Measurements from ENCODE around the gene JADE3.

Gene JADE3

DNA sequence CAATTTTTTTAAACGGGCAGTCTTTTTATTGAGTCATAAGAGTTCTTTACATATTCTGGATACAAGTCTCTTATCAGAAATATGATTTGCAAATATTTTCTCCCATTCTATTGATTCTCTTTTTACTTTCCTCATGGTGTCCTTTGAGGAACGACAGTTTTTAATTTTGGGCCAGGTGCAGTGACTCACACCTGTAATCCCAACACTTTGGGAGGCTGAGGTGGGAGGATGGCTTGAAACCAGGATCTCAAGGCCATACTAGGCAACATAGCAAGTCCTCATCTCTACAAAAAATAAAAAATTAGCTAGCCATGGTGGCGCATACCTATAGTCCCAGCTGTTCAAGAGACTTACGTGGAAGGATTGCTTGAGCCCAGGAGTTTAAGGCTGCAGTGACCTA, 99.9 kb downstream of the JADE3 start:
- Histone ChIP-seq H3K4me2 (ENCODE audit: insufficient read depth, low read length) (no peak overlapping the region), H2AFZ (ENCODE audit: low read depth, low read length) (no peak overlapping the region), H3K79me2 (ENCODE audit: insufficient read depth, low read length) (no peaks in the 10 kb centered on the region), H3K27ac (ENCODE audit: low read length) (no peak overlapping the region), H3K9me3 (ENCODE audit: insufficient read depth, low read length, severe bottlenecking) (no peaks in the 10 kb centered on the region), H3K9ac (ENCODE audit: low read depth, low read length) (no peak overlapping the region), H3K4me3 (ENCODE audit: low read depth in 1 of 2, low read length in 2 of 2) (no peak overlapping the region), H4K20me1 (ENCODE audit: insufficient read depth, low read length) (no peaks in the 10 kb centered on the region), H3K4me1 (ENCODE audit: insufficient read depth, low read length) (no peaks in the 10 kb centered on the region), H3K27me3 (ENCODE audit: insufficient read depth, low read length, poor library complexity) (no peaks in the 10 kb centered on the region), H3K36me3 (ENCODE audit: insufficient read depth, low read length) (peaks cover 4% of the 10 kb centered on the region; the same call in 1 of the 2 replicates)
- ATAC-seq (ENCODE audit: insufficient read depth, low read depth) (no peak), DNase-seq (no peak)
- TF ChIP-seq, protein P1, sequence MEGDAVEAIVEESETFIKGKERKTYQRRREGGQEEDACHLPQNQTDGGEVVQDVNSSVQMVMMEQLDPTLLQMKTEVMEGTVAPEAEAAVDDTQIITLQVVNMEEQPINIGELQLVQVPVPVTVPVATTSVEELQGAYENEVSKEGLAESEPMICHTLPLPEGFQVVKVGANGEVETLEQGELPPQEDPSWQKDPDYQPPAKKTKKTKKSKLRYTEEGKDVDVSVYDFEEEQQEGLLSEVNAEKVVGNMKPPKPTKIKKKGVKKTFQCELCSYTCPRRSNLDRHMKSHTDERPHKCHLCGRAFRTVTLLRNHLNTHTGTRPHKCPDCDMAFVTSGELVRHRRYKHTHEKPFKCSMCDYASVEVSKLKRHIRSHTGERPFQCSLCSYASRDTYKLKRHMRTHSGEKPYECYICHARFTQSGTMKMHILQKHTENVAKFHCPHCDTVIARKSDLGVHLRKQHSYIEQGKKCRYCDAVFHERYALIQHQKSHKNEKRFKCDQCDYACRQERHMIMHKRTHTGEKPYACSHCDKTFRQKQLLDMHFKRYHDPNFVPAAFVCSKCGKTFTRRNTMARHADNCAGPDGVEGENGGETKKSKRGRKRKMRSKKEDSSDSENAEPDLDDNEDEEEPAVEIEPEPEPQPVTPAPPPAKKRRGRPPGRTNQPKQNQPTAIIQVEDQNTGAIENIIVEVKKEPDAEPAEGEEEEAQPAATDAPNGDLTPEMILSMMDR (IDR thresholded peaks at IDR 0.05; ENCODE audit: borderline replicate concordance, extremely low read depth, low read length, poor library complexity, severe bottlenecking), result no peak
- no peak for TF ChIP-seq EZH2 (IDR thresholded peaks at IDR 0.05; ENCODE audit: borderline replicate concordance, low read depth, low read length, severe bottlenecking)

DNA sequence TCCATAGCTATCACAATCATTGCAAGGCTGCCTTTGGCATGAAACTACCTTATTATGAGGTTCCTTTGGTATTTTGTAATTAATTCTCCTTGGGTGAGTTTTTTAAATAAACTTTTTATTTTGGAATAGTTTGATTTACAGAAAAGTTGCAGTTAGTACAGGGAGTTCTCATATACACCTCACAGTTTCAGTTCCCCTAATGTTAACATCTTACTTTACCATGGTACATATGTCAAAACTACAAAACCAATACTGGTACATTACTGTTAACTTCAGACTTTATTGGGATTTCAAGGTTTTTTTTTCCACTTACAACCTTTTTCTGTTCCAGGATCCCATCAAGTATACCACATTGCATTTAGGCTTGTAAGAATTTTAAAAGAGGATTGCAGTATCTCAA, 114.0 kb downstream of the JADE3 start:
- TF ChIP-seq EZH2 (IDR thresholded peaks at IDR 0.05; ENCODE audit: borderline replicate concordance, low read depth, low read length, severe bottlenecking), result no peak
- TF ChIP-seq, protein P1 (IDR thresholded peaks at IDR 0.05; ENCODE audit: borderline replicate concordance, extremely low read depth, low read length, poor library complexity, severe bottlenecking), result no peak
- no peak overlapping the region for H3K4me3 ChIP-seq (ENCODE audit: low read depth in 1 of 2, low read length in 2 of 2)

DNA sequence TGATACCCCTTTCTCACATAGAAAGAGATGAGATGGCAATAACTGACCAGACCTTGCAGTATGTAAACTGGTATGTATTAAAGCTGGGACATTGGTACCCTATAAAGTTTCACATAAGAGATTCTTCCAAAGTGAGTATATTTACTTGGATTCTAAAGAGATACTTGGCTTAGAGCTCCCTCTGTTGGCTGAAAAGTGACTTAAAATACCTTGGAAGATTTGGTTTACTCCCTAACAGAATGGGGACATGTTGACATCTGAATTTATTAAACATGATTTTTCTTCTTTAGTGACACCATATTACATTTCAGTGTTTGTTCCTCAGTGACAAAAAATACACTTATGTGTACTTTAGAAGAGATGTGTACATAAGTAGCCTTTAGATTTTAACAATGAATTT, 118.1 kb downstream of the JADE3 start:
- Histone ChIP-seq H4K20me1 (ENCODE audit: insufficient read depth, low read length) (no peaks in the 10 kb centered on the region), H2AFZ (ENCODE audit: low read depth, low read length) (no peak overlapping the region), H3K4me1 (ENCODE audit: insufficient read depth, low read length) (no peaks in the 10 kb centered on the region), H3K4me2 (ENCODE audit: insufficient read depth, low read length) (no peak overlapping the region), H3K9ac (ENCODE audit: low read depth, low read length) (no peak overlapping the region), H3K79me2 (ENCODE audit: insufficient read depth, low read length) (no peaks in the 10 kb centered on the region), H3K36me3 (ENCODE audit: insufficient read depth, low read length) (peaks cover 44% of the 10 kb centered on the region), H3K27ac (ENCODE audit: low read length) (no peak overlapping the region), H3K27me3 (ENCODE audit: insufficient read depth, low read length, poor library complexity) (no peaks in the 10 kb centered on the region), H3K4me3 (ENCODE audit: low read depth in 1 of 2, low read length in 2 of 2) (no peak overlapping the region), H3K9me3 (ENCODE audit: insufficient read depth, low read length, severe bottlenecking) (no peaks in the 10 kb centered on the region)
- DNase-seq, result peak; percentile 6
- ATAC-seq (ENCODE audit: insufficient read depth, low read depth), result peak; percentile 37; the same call in 1 of the 3 replicates
- TF ChIP-seq EZH2 (IDR thresholded peaks at IDR 0.05; ENCODE audit: borderline replicate concordance, low read depth, low read length, severe bottlenecking), result no peak
- TF ChIP-seq, protein P1 (IDR thresholded peaks at IDR 0.05; ENCODE audit: borderline replicate concordance, extremely low read depth, low read length, poor library complexity, severe bottlenecking), result peak; percentile 65

More for the DNA sequence above, 114.0 kb downstream of the JADE3 start:
- H3K9me3 ChIP-seq (ENCODE audit: insufficient read depth, low read length, severe bottlenecking), result no peaks in the 10 kb centered on the region
- H4K20me1 ChIP-seq (ENCODE audit: insufficient read depth, low read length), result no peaks in the 10 kb centered on the region
- no peaks in the 10 kb centered on the region for H3K4me1 ChIP-seq (ENCODE audit: insufficient read depth, low read length)
- no peak overlapping the region for H3K9ac ChIP-seq (ENCODE audit: low read depth, low read length)
- no peaks in the 10 kb centered on the region for H3K27me3 ChIP-seq (ENCODE audit: insufficient read depth, low read length, poor library complexity)
- no peaks in the 10 kb centered on the region for H3K79me2 ChIP-seq (ENCODE audit: insufficient read depth, low read length)
- ATAC-seq (ENCODE audit: insufficient read depth, low read depth), result no peak
- H3K27ac ChIP-seq (ENCODE audit: low read length), result no peak overlapping the region
- no peak overlapping the region for H2AFZ ChIP-seq (ENCODE audit: low read depth, low read length)
- peaks cover 45% of the 10 kb centered on the region for H3K36me3 ChIP-seq (ENCODE audit: insufficient read depth, low read length)
- no peak for DNase-seq
- H3K4me2 ChIP-seq (ENCODE audit: insufficient read depth, low read length), result no peak overlapping the region

DNA sequence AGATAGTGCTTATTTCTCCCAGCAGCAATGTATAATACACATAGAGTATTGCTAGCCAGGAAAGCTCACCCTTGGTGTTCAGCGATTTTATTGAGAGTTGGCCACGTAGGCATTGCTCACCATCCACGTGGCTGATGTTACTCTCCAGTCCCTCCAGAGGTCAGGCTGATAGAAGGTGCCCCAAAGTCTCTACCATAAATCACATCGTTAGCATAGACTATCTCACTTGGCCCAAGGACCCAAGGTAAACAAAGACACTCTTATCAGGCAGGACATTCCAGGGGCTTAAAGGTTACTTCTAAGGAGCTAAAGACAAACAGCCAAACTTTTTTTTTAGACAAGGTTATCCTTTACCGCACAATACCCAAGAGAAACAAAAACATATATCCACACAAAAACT, 135.8 kb downstream of the JADE3 start:
- H3K79me2 ChIP-seq (ENCODE audit: insufficient read depth, low read length), result no peaks in the 10 kb centered on the region
- no peak overlapping the region for H3K4me3 ChIP-seq (ENCODE audit: low read depth in 1 of 2, low read length in 2 of 2)
- no peaks in the 10 kb centered on the region for H4K20me1 ChIP-seq (ENCODE audit: insufficient read depth, low read length)
- no peaks in the 10 kb centered on the region for H3K9me3 ChIP-seq (ENCODE audit: insufficient read depth, low read length, severe bottlenecking)
- no peak for DNase-seq
- no peak overlapping the region for H3K4me2 ChIP-seq (ENCODE audit: insufficient read depth, low read length)
- no peak for TF ChIP-seq EZH2 (IDR thresholded peaks at IDR 0.05; ENCODE audit: borderline replicate concordance, low read depth, low read length, severe bottlenecking)
- TF ChIP-seq, protein P1 (IDR thresholded peaks at IDR 0.05; ENCODE audit: borderline replicate concordance, extremely low read depth, low read length, poor library complexity, severe bottlenecking), result no peak
- no peaks in the 10 kb centered on the region for H3K27me3 ChIP-seq (ENCODE audit: insufficient read depth, low read length, poor library complexity)
- H3K27ac ChIP-seq (ENCODE audit: low read length), result no peak overlapping the region
- H3K9ac ChIP-seq (ENCODE audit: low read depth, low read length), result no peak overlapping the region
- H3K36me3 ChIP-seq (ENCODE audit: insufficient read depth, low read length), result peaks cover 3% of the 10 kb centered on the region
- H3K4me1 ChIP-seq (ENCODE audit: insufficient read depth, low read length), result no peaks in the 10 kb centered on the region
- ATAC-seq (ENCODE audit: insufficient read depth, low read depth), result no peak
- no peak overlapping the region for H2AFZ ChIP-seq (ENCODE audit: low read depth, low read length)

Data from DND-41 (cell line).